HG02588 (cell line): ENCODE data around the gene SLC8A2.
"Not testable (repeated sequence)": the region's sequence is repeated elsewhere in the genome, so short reads cannot be mapped to it uniquely, and the experiment has no call there.

Source experiments
- ATAC-seq: cut with Tn5 transposase; IDR thresholded peaks from one replicate; pipeline ENCODE4 v1.9.1; 2021; ENCODE audit warnings: mild to moderate bottlenecking, moderate library complexity; ENCODE audit not compliant: unreplicated experiment

SLC8A2 gene

DNA sequence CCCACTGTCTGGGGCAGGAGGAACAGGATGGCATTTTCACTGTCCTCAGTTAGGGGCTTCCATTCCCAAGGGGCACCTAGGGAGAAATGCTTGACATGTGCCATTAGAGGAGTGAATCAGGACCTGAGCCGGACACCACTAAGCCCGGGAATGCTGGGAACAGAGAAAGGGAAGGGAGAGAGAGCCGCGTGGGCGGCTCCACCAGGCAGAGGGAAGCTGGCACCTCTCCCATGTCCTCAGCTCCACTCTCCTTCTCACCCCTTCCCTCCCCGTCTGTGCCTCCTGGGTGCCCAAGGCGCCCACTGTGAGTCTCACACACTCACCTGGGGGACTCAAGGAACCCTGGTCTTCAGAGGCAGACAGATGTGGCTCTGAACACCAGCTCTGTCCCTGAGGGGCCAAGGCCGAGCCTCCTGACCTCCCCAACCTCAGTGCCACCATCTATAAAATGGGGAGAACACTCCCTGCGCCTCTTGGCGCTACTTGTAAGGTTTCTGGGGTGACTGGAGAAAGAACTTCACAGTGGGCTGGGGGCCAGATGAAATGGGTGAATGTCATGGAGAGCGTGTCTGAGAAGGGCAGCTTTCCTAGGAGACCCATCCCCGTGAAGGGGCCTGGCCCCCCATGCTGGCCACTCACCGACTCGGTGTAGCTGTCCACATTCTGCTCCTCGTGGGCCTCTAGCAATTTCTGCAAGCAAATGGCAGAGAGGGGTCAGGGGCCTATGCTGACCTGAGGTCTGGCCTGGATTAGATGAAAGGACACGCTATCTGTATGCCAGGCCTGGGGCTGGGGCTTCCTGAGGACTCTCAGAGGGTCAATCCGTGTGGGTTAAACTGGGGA lies 17.6 kb upstream of the SLC8A2 start:
- ATAC-seq: no peak

DNA sequence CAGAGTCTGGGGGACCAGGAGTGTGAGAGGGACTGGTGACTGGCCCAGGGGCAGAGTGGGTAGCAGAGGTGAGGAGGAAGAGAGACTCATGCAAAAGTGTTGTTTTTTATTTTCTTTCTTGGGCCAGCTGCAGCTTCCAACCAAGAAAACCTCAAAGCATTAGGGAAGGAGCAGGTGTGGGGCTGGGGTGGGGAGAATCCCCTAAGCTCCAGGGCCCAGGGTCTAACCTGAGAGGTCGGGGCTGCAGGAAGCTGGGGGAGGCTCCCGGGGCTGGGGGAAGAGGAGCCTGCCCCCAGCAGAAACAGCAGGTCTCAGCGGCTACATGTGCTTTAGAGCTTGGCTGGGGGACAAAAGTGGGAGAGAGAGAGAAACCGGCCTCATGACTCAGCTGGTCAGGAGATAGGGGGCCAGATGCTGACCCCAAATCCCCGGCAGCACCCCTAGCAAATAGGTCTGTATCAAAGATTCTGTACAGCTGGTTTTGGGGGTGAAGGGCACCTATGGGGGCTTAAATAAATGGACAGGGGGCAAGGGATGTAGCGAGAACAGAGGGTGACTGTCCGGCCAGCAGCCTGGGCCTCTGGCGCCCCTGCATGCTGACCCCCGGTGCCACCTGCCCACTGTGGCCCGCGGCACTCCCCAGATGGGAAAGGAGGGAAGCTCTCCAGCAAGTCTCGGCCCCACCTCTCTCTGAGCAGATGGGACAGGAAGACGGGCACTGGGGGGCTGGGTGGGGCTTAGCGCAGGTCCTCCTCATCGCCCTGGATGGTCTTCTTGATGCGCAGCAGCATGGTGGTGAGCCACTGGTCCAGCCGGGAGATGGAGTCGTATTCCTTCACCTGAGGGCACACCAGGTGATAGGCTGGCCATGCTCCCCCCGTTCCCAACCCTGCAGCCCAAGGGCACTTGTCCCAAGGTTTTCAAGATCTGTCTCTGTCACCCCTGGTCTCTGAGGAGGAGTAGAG lies 16.1 kb upstream of the SLC8A2 start:
- no peak for ATAC-seq

DNA sequence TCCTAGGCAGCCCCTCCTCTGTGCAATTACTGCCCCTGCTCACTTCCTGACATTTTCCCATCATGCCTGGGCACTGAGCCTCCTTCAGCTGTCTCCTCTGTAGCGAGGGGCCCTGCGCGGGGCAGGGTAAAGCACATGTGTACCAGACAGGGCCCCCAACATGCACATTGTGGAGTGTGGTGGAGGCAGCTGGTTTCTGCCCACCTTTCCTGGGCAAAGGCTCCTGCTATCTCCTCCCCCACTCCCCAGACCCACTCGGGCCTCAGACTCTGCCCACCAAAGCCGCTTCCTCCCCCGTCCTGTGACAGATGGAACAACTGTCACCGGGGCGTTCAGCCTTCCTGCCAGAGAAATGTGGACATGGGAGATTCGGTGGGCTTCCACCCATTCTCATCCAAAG lies 15.2 kb upstream of the SLC8A2 start:
- ATAC-seq: no peak

DNA sequence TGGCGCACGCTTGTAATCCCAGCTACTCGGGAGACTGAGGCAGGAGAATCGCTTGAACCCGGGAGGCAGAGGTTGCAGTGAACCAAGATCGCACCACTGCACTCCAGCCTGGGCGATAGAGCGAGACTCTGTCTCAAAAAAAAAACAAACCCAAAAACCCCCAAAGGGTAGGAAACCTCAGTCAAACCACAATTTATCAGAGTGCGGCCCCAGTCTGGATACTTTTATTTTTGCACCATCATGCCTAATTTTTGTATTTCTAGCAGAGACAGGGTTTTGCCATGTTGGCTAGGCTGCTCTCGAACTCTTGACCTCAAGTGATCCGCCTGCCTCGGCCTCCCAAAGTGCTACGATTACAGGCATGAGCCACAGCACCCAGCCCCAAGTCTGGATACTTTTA lies 14.5 kb upstream of the SLC8A2 start:
- ATAC-seq: not testable (repeated sequence)

DNA sequence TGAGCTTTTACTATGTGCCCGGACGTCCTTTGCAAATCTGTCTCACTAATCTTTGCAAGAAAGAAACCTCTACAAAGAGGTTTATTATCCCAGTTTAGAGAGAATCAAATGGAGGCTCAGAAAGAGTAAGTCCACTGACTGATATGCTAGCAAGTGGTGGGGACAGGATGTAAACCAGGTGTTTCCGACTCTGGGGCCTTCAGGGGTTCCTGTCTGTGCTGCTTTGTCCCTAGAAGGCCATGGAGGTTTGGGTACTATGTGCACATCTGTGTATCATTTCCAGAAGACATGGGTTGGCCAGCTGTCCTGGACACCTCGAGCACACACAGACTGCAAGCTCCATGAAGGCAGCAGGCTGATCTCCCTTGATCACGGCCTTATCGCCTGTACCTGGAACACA lies 13.5 kb upstream of the SLC8A2 start:
- no peak for ATAC-seq

DNA sequence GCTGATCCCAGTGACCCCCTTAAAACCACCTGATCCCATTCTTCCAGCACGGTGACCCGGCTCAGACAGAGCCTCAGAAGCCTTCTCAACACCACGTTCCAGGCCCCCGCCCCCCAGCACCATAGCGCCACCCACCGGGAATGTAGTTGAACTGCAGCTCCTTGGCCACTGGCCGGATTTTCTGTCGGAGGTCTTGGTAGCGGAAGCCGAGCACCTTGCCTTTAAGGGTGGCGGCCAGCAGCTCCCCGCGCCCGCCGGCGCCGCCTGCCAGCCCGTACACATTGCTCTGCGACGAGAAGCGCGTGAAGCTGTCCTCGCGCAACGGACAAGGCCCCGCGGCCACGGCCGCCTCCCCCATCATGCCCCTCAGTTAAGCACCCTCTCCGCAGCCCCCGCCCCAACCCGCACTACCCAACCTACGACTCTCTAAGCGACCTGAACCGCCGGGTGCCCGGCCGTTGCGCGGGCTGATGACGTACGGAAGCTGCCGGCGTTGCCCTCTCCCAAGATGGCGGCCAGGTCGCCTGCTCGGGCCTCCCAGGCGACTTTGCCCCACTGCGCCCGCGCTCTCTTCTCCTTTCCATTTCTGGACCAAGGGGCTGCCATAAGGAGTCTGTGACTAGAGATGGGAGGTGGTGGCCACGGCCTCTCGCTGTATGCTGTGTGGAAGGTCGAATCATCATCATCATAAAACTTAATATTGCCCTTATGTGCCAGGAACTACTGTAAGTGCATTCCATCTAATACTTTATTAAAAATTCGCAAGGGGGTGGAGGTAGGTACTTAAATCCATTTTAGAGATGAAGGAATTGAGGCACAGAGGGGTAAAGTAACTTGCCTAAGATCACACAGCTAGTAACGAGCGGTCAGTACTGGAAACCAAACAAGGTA lies 12.4 kb upstream of the SLC8A2 start, which contains the start of gene KPTN:
Gene KPTN (minus strand): TSS at position 420 of the 891 bp plus-strand sequence. CDS start 59 bp downstream, at position 361.
- no peak for ATAC-seq

DNA sequence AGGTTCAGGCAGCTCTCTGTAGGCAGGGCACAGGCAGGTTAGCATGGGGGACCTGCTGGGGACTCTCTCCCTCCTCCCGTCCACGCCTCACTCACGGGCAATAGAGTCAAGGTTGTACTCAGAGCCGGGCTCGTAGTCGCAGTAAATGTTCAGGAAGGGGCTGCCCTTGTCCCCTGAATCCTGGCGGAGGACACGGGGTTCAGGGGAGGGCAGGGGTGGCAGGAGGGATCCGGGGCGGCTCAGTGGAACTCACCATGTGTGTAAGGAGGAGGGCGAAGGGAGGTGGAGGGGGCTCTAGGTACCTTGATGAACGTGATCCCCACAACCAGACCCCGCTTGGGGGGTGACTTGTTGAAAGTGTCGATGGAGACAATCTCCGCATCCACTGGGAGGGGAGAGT lies 11.5 kb upstream of the SLC8A2 start:
- no peak for ATAC-seq

DNA sequence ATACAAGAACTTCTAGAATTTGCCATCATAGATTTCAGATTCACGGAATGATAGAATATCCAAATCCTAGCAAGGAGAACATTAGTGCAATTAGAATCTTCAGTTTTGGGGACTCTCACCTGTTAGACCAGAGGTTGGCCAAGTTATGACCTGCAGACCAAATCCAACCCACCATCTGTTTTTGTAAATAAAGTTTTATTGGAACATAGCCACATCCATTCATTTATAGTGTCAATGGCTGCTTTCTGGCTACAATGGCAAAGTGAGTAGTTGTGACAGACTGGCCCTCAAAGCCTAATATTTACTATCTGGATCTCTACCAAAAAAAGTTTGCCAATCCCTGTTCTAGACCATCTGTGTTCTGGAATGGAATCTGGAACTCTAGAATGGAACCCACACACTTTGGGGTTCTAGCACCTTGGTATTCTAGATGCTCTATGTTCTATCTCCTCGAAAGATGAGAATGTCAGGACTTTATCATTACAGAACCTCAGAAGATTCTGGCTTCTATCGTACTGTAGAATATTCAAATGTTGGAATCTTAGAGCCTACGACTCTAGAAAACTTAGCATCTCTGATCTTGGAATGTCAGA lies 9.9 kb upstream of the SLC8A2 start:
- no peak for ATAC-seq

DNA sequence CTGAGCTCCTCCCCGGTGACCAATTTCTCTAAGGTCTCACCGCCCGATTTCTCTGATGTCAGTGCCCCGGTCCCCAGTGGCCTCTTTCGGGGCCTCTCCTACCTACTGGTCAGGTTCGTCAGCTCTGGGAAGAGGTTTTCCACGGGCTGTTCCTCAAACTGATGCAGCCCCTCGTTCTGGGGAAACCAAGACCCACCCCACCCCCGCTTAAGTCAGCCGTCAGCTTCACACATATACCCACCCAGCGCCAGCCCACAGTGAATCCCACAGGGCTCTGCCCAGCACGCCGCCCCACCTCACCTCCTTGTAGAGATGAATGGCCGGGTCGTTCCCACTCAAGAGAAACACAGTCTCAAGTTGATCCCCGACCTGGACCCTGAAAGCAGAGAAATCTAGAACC lies 9.0 kb upstream of the SLC8A2 start:
- ATAC-seq: no peak

DNA sequence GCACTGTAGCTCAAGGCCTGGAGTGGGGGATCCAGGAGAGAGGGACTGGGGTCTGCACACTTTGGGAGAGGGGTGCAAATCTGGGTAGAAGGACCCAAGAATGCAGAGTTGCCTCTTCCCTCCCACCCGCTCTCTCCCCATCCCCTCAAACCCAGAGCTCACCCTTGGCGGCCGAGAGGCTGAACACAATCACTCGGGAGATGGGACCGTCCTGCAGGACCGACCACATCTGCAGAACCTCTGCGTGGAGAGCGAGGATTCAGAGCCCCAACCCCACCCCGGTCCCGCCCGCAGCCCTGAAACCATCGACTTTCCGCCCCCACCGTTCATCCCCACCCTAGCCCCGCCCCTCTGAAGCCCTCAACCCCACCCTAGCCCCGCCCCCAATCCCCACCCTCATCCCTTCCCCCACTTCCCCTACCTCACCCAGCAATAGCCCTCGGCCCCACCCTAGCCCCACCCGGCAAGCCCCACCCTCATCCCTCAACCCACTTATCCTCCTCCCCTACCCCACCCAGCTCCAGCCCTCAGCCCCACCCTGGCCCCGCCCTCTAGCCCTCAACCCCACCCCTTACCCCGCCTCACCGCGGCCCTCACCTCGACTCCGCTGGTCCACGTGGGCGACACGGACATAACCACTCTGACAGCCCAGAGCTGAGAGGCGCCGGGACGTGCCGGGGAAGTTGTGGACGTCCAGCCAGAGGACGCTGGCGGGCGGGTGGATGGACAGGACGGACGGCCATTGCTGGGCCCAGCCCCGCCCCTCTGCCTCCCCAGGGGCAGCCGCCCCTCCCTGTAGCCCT lies 8.2 kb upstream of the SLC8A2 start:
- no peak for ATAC-seq

DNA sequence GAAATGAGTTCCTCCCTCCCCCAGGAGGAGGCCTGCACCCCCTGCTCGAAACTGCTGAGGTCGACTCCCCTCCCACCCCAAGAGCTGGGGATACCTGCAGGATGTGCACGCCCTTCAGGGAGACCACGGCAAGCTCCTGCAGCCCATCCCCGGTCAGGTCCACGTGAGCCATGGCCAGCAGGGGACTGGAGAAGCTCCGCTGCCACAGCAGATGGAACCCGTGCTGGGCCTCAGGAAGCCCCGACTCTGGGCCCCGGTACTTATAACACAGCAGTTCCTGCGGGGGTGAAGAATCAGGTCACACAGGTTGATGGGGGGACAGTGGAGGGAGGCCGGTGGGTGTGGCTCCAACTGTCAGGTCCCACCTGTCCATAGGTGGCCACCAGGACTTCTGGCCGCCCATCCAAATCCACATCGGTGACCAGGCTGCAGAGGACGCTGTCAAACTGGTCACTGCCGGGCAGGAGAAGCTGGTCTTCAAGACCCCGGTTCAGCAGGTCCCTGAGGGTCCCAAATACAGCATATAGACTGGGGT lies 4.8 kb upstream of the SLC8A2 start:
- no peak for ATAC-seq

DNA sequence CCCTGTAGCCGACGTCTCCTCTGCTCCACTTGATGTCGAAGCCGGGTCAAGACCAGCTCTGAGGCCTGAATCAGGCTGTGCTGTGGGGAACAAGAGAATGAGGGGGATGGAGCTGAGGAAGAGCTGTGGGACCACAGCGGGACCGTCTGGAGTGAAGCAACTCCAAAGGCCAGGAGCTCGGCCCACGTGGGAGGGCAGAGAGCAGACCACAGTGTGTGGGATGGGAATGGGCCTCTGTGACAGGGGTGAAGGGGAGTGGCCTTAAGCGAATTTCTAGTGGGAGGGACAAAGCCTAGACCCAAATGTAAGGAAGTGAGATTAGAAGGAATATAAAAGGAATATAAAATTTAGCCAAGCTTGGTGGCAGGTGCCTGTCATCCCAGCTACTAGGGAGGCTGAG lies 3.8 kb upstream of the SLC8A2 start:
- no peak for ATAC-seq

DNA sequence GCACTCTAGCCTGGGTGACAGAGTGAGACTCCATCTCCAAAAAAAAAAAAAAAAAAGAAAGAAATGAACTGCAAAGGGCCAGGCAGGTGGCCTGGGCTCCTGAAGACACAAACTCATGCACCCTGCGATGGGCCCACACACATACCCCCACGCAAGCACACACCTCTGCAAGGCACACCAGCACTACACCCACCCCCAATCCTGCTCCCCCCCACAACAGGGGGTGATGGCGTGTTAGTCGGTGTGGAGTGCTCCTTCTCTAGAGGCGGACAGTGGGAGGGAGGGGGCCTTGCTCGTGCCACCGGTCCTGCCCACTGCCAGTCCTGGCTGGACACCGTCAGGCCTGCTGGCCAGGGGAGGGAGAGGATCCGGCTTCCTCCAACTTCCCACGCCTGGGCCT lies 1.6 kb upstream of the SLC8A2 start:
- no peak for ATAC-seq

DNA sequence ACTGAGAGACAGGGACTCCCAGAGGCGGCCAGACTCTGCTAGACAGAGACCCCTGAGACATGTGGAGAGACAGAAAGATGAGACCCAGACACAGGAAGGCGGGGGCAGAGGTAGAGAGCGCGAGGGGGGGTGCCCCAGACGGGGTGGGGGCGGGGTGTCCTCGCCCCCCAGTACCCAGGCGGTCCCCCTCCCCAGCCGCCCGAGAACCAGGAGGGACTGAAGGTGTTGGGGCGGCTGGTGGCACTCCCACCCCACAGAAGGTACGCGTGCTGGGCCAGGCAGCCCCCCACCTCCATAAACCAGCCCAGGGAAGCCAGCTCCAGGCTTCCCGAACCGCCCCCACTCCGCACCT lies 336 bp downstream of the SLC8A2 start:
- ATAC-seq: no peak

DNA sequence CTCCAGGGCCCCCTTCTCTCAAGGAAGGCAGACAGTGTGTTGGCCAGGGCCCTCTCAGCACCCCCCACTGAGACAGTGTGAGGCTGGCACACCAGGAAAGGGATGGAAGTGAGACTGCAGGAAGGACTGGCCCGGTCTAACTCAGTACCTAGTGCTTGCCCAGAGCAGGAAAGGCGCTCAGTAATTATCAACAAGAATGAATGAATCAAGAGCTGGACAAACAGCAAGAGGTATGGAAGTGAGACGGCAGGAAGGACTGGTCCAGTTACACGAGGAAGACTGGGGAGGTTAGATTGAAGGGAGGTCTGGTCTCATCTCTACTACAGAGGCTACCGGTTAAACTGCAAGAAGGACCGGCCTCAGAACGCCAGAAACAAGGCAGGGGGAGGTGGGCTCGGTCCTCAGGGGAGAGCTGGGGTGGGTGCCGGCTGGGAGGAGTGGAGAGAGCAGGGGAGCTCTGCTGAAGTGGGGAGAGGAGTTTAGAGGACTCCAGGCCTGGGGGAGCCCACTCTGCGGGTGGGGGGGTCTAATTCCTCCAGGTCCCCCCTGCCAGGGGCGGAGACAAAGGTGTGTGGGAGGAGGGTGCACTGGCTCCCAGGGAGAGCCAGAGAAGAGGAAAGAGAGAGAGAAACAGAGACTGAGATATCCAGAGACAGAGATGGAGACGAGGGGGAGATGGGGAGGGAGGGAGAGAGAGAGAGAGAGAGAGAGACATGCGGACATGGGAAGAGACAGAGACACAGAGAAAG lies 1.1 kb downstream of the SLC8A2 start:
- ATAC-seq: no peak

DNA sequence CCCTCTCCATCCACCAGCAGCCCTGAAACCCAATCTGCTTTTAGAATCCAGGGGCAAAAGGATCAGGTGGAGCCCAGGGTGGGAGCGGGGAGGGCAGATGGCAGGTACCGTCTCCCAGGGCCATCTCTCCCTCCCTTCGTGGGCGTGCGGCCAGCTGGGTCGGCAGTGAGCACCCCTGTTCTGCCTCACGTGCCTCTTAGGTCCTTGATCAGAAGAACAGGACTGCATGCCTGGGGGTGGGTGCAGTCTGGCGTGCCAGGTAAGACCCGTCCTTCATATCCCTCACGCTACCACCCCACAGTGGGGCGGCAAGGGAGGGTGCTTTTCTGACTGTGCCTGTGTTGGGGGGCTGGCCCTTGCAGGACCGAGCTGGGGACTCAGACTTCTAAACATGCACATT lies 2.0 kb downstream of the SLC8A2 start:
- ATAC-seq: no peak

DNA sequence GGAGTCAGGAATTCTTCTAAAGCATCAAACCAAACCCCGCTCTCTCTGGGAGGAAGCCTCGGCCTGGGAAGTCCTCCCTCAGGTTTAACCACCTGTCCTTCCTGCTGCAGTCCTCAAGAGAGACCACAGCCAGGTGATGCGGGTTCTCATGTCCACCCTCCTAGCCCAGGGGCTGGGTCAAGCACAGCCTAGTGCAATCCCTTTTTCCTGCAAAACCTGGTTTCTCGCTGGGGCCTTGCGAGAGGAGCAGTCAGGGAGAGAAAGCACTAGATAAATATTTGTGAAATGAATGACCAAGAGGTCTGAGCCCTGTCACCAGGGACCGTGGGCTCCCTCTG lies 2.4 kb downstream of the SLC8A2 start:
- ATAC-seq: no peak

DNA sequence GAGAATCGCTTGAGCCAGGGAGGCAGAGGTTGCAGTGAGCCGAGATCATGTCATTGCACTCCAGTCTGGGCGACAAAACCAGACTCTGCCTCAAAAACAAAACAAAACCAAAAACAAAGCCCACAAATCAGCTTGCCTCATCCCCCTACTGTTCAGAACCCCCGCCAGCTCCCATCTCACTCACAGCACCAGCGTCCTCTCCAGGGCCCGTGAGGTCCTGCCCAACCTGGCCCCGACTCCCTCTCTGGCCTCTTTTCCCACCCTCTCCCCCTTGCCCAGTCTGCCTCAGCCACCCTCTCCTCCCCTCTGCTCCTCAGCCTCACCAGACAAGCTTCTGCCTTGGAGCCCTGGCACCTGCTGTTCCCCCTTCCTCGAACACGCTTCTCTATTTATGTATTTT lies 3.8 kb downstream of the SLC8A2 start:
- no peak for ATAC-seq

DNA sequence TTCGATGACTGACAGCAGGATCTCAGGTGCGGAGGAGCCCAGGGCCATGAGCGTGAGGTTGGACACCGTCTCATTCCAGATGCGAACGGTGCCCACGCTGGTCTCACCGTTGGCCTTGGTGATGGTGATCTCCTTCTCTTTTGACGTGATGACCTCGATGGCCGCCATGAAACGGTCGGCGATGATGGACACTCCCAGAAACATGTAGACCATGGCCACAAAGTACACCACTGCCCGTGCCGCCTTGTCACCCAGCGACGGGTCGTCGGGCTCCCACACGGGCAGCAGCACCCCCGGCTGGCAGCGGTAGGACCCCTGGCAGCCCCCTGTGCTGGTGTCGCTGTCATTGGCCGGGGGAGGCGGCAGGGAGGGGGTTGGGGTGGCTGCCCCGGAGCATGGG lies 5.7 kb downstream of the SLC8A2 start:
- ATAC-seq: no peak
